NT2/D1 (cell line): ENCODE measurements around the gene FAM169A.

ENCODE experiments used
- YY1 ChIP-seq: IDR thresholded peaks from 2 replicates; pipeline ENCODE4 v1.6.1; 2011; ENCODE audit not compliant: insufficient read length, insufficient read depth
- ZNF274 ChIP-seq: IDR thresholded peaks from 2 replicates; pipeline ENCODE4 v1.6.1; 2011; ENCODE audit warnings: mild to moderate bottlenecking, low read depth, low read length

GRCh38 chr5:74778609-74779008 is 87.6 kb downstream of the FAM169A start:
- TF ChIP-seq ZNF274: no peak
- TF ChIP-seq YY1: no peak
